ENCODE data around the gene DBN1.

DNA sequence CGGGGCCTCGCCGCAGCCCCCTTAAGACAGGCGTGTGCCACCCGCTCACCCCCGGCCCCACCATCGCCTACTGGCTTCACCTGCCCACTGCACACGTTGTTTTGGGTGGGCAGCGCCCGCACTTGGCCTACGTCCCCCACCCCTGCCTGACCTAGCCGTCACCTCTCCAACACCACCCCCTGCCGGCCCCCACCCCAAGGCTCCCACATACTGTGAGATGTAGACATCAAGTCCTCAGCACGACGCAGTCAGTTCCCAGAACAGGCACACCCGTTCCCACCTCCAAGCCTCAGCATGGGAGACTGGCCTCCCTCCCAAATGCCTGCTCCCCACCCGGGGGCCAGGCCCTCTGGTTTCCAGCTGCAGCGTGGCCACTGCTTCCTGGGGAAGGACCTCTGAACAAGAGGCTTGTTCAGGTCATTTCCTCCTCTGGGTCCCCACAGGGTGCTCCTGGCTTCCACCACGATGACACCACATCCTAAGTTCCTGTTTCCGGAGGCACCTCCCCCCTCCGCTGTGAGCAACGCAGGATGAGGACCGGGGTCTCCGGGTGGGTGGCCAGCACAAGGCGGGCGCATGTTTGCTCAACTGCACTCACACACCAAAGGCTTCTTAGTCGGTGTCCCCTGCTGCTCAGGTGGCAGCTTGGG is 11.3 kb downstream of the DBN1 start:
- no peak for TF ChIP-seq EZH2 (IDR thresholded peaks at IDR 0.05; ENCODE audit: borderline replicate concordance, insufficient read depth, low read depth, low read length, poor library complexity, severe bottlenecking)
- TF ChIP-seq, protein P1, sequence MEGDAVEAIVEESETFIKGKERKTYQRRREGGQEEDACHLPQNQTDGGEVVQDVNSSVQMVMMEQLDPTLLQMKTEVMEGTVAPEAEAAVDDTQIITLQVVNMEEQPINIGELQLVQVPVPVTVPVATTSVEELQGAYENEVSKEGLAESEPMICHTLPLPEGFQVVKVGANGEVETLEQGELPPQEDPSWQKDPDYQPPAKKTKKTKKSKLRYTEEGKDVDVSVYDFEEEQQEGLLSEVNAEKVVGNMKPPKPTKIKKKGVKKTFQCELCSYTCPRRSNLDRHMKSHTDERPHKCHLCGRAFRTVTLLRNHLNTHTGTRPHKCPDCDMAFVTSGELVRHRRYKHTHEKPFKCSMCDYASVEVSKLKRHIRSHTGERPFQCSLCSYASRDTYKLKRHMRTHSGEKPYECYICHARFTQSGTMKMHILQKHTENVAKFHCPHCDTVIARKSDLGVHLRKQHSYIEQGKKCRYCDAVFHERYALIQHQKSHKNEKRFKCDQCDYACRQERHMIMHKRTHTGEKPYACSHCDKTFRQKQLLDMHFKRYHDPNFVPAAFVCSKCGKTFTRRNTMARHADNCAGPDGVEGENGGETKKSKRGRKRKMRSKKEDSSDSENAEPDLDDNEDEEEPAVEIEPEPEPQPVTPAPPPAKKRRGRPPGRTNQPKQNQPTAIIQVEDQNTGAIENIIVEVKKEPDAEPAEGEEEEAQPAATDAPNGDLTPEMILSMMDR (IDR thresholded peaks at IDR 0.05), result no peak

Data from B cell (primary cell).